ENCODE results near the gene TRABD2B. TPM values are rescaled to one million over a fixed set of nuclear protein-coding genes. Genes with fewer than 3 reads are reported as not detected.

Gene TRABD2B
- total and polyA plus RNA-seq, 7 donors: 0.08 to 0.76 (median 0.42) TPM

DNA sequence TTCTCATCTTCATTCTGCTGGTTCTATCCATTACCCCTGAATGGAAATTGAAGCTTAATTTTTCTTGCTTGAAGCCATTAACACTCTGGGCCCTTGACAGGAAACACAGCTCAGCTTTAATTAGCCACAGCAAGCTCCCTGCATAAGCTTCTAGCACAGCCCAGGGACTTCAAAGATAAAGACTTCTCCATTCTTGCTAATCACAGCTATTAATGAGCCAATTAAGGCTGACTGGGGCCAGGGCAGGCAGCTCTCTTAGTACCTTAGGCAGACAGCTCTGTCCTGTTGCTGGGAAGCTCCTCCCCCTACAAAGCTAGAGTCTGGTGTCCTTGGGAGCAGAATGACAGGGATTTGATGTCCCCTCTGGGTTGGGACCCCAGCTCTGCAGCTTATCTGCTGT, 27.9 kb upstream of the TRABD2B start:
- H3K4me1 ChIP-seq: peaks cover 6% of the 10 kb centered on the region
- no peak overlapping the region for H3K4me3 ChIP-seq
- H3K36me3 ChIP-seq (ENCODE audit: insufficient read depth in 1 of 2, low read depth in 1 of 2): no peaks in the 10 kb centered on the region
- DNase-seq (no peak), ATAC-seq (no peak)
- no peaks in the 10 kb centered on the region for H3K27me3 ChIP-seq (ENCODE audit: insufficient read depth in 3 of 3, low read length in 2 of 3)
- intact Hi-C loops (cut with DNase I): no loop called here
- no peaks in the 10 kb centered on the region for H3K9me3 ChIP-seq
- H3K27ac ChIP-seq: peak overlapping the region; percentile 23
- TF ChIP-seq CTCF (IDR thresholded peaks at IDR 0.05): no peak

DNA sequence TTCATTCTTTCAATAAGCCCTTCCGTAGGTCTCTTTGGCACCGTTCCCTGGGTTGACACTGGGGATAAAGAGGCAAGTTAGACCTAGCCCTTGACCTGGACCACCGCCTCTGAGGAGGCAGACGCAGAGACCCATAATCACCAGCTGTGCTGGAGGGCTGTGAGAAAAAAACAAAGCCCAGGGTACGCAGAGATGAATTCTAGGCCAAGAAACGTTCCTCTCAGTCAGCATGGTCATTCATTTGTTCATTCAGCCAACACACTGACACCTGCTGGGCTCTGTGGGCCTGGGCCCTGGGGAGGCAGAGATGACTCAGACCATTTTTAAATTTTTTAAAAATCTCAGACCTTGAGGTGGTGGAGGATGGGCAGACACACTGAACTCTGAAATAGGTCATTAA, 26.3 kb upstream of the TRABD2B start:
- Histone ChIP-seq H3K27ac (no peak overlapping the region), H3K4me3 (no peak overlapping the region), H3K27me3 (ENCODE audit: insufficient read depth in 3 of 3, low read length in 2 of 3) (no peaks in the 10 kb centered on the region), H3K36me3 (ENCODE audit: insufficient read depth in 1 of 2, low read depth in 1 of 2) (no peaks in the 10 kb centered on the region), H3K4me1 (peaks cover 6% of the 10 kb centered on the region), H3K9me3 (no peaks in the 10 kb centered on the region)
- TF ChIP-seq CTCF (IDR thresholded peaks at IDR 0.05): no peak
- intact Hi-C loops (cut with DNase I): no loop called here
- no peak for DNase-seq
- WGBS, 3 donors: 74 to 80% (median 80%) methylated on average over 6 of the region's 6 CpGs
- no peak for ATAC-seq

DNA sequence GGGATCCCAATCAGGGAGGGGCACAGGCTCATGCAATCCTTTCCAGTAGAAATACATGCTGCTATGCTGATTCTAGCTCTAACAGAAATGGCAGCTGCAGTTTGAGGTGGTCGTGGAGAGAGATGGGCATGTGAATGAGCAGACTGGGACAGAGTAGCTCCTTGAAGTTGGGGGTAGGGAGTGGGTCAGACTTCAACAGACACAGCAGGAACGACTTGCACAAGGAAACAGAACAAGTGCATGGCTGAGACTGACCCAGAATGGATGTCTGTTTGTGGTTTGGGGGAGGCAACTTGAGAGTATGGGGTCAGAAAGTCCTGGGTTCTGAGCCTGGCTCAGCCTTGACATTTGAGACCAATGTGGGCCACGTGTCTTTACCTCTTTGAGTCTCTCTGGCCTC, 25.1 kb upstream of the TRABD2B start:
- H3K36me3 ChIP-seq (ENCODE audit: insufficient read depth in 1 of 2, low read depth in 1 of 2): no peaks in the 10 kb centered on the region
- H3K4me3 ChIP-seq: no peak overlapping the region
- 71 to 80% (median 73%) methylated on average over 3 of the region's 3 CpGs for WGBS, 3 donors
- ATAC-seq: no peak
- intact Hi-C loops (cut with DNase I): no loop called here
- peaks cover 6% of the 10 kb centered on the region for H3K4me1 ChIP-seq
- no peaks in the 10 kb centered on the region for H3K27me3 ChIP-seq (ENCODE audit: insufficient read depth in 3 of 3, low read length in 2 of 3)
- no peaks in the 10 kb centered on the region for H3K9me3 ChIP-seq
- DNase-seq: no peak
- no peak for TF ChIP-seq CTCF (IDR thresholded peaks at IDR 0.05)
- H3K27ac ChIP-seq: no peak overlapping the region

DNA sequence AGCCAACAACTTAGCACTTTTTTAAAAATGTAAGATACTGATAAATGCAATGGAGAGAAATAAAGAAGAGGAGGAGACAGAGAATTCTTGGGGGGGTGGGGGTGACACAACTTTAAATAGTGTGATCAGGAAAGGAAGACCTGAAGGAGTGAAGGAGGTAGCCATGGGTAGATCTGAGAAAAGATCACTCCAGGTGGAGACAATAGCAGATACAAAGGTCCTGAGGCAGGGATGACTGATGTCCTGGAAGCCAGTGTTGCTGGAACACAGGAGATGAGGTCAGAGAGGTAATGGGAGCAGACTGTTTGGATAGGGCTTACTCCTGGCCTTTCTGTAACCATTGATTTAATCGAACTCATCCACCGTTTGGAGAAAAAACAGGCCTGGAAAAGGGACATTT, 24.6 kb upstream of the TRABD2B start:
- no peaks in the 10 kb centered on the region for H3K9me3 ChIP-seq
- no peak overlapping the region for H3K4me3 ChIP-seq
- intact Hi-C loops (cut with DNase I): no loop called here
- H3K27ac ChIP-seq: no peak overlapping the region
- H3K36me3 ChIP-seq (ENCODE audit: insufficient read depth in 1 of 2, low read depth in 1 of 2): no peaks in the 10 kb centered on the region
- no peak for TF ChIP-seq CTCF (IDR thresholded peaks at IDR 0.05)
- peaks cover 6% of the 10 kb centered on the region for H3K4me1 ChIP-seq
- H3K27me3 ChIP-seq (ENCODE audit: insufficient read depth in 3 of 3, low read length in 2 of 3): no peaks in the 10 kb centered on the region
- no peak for DNase-seq
- 33 to 62% (median 58%) methylated on average over 2 of the region's 2 CpGs for WGBS, 3 donors
- no peak for ATAC-seq

GRCh38 chr1:48019714-48020315, 22.6 kb upstream of the TRABD2B start:
- Histone ChIP-seq H3K27me3 (ENCODE audit: insufficient read depth in 3 of 3, low read length in 2 of 3) (no peaks in the 10 kb centered on the region), H3K27ac (peak overlapping the region; percentile 73), H3K36me3 (ENCODE audit: insufficient read depth in 1 of 2, low read depth in 1 of 2) (no peaks in the 10 kb centered on the region), H3K4me3 (no peak overlapping the region), H3K4me1 (peaks cover 6% of the 10 kb centered on the region), H3K9me3 (no peaks in the 10 kb centered on the region)
- peak; percentile 79 to 89 for DNase-seq
- intact Hi-C loops (cut with DNase I): no loop called here
- peak; percentile 95 to 97 (median 96) for ATAC-seq
- no peak for TF ChIP-seq CTCF (IDR thresholded peaks at IDR 0.05)
- WGBS, 3 donors: 15 to 34% (median 29%) methylated on average over 6 of the region's 6 CpGs

All from psoas muscle (tissue), 8 donors.